NCI-H146 treated with DMSO at 0.1 percent for 48 hours (cell line): ENCODE data around the gene CCL13.
"Not testable (repeated sequence)": the region's sequence is repeated elsewhere in the genome, so short reads cannot be mapped to it uniquely, and the experiment has no call there.

Source experiments
- DNase-seq: peaks from one replicate; lab custom pipeline; 2025; ENCODE audit not compliant: unreplicated experiment; lab: John Stamatoyannopoulos, UW

The CCL13 gene

GRCh38 chr17:34356194-34356593 is at the start of gene CCL13:
TSS of gene CCL13 (plus strand) at chr17:34356480. CDS start at chr17:34356527, 47 bp downstream.
- no peak for DNase-seq

DNA sequence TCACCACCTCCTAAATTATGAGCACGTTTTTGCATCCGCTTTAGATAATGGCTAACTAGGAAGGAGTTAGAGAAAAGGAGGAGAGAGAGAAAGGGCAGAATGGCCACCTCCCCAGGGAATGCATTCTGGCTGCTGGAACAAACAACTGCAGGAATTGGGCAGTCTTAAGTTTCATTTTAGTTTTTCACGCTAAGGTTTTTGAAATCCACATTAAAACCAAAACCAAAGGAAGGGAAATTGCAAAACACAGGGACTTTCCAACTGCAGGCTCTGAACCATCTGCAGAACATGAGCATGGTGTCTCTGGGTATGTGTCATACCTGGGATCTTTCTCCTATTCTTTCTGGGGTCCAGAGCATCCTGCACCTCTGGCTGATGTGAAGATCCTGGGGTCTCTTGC is 49.2 kb upstream of the CCL13 start:
- DNase-seq = no peak

- no peak for DNase-seq
Observed at GRCh38 chr17:34308371-34308770, 47.9 kb upstream of the CCL13 start.

- DNase-seq = no peak
Observed at GRCh38 chr17:34311291-34311690, 45.0 kb upstream of the CCL13 start.

- no peak for DNase-seq
Observed at GRCh38 chr17:34312080-34312479, 44.2 kb upstream of the CCL13 start.

GRCh38 chr17:34313164-34313563 is 43.1 kb upstream of the CCL13 start:
- DNase-seq = no peak

DNA sequence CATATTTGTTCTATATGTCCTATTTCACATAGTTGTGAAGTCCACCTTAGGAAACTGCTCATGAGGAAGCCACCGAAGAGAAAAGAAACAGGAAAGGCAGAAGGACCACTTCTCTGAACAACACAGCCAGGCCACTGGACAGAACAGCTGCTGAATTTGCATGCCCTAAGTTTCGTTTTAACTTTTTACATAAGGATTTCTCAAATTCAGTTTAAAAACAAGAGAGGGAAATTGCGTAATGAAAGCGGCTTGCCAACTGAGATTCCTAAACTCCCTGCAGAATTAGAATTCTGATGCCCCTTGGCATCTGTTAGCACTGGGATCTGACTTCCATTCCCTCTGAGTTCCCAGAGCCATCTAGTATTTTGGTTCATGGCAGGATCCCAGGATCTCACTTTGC is 42.0 kb upstream of the CCL13 start:
- no peak for DNase-seq

- no peak for DNase-seq
Observed at GRCh38 chr17:34318474-34318873, 37.8 kb upstream of the CCL13 start.

- no peak for DNase-seq
Observed at GRCh38 chr17:34319039-34319483, 37.2 kb upstream of the CCL13 start, which contains the start of gene CCL8. TSS of gene CCL8 (plus strand) at chr17:34319435. CDS start at chr17:34319502, 67 bp downstream.

GRCh38 chr17:34321964-34322363 is 34.3 kb upstream of the CCL13 start:
- DNase-seq = no peak

DNA sequence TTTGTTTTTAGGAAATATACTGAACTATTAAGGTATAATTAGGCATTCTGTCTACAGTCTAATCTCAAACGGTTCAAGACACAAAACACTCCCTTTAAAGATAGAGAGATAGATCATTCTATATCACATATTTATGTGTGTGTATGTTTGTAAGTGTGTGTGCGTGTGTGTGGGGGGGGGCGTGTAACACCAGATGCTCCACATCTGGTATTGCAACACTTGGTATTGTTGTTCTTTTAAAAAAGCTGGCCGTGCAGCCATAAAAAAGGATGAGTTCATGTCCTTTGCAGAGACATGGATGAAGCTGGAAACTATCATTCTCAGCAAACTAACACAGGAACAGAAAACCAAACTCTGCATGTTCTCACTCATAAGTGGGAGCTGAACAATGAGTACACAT is 28.7 kb upstream of the CCL13 start:
- not testable (repeated sequence) for DNase-seq

DNA sequence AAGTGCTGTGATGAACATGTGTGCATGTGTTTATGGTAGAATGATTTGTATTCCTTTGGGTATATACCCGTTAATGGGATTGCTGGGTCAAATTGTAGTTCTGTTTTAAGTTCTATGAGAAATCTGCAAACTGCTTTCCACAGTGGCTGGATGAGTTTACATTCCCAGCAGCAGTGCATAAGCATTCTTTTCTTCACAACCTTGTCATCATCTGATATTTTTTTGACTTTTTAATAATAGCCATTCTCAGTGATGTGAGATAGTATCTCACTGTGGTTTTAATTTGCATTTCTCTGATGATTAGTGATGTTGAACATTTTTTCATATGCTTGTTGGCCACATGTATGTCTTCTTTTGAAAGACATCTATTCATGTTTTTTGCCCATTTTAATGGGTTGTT is 18.6 kb upstream of the CCL13 start:
- DNase-seq = no peak

GRCh38 chr17:34339138-34339770 is 17.0 kb upstream of the CCL13 start:
- DNase-seq = no peak

DNA sequence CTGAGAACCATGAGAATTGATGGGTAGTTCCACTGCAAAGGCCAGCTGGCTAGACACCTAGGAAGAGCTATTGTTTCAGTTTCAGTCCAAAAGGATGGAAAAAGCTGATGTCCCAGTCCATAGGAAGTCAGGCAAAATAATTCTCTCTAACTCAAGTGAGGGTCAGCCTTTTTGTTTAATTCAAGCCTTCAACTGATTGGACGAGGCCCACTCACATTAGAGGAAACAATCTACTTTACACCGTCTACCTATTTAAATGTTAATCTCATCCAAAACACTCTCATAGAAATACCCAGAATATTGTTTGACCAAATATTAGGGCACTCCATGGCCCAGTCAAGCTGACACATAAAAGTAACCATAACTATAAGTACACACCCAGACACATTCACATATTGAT is 14.4 kb upstream of the CCL13 start:
- DNase-seq = no peak

DNA sequence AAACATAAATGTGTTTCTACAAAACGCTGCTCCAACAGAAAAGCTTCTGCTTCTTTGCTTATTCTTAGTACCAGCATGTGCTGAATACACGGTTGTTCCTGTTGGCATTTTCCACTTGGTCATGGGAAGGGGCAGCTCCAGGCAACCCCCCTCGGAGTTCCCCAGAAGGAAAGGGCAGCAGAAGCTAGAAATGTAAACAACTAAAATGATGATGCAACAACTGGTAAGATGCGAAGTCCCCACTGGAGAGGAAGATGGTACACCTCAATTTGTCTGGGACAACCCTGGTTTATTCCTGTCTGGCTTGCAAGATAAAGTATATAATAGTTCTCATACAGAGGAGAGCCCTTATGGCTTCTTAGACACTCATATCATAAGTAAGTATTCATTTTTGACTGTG is 9.2 kb upstream of the CCL13 start:
- no peak for DNase-seq

GRCh38 chr17:34349751-34350150 is 6.5 kb upstream of the CCL13 start:
- DNase-seq = no peak

GRCh38 chr17:34351096-34351495 is 5.2 kb upstream of the CCL13 start:
- DNase-seq = no peak

DNA sequence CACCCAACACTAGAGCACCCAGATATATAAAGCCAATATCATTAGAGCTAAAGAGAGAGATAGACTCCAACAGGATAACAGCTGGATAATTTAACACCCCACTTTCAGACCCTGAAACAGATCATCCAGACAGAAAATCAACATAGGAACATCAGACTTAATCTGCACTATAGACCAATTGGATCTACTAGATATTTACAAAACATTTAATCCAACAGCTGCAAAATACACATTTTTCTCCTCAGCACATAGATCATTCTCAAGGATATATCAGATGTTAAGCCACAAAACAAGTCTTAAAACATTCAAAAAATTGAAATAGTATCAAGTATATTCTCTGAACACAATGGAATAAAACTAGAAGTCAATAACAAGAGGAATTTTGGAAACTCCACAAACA is 4.1 kb upstream of the CCL13 start:
- no peak for DNase-seq

DNA sequence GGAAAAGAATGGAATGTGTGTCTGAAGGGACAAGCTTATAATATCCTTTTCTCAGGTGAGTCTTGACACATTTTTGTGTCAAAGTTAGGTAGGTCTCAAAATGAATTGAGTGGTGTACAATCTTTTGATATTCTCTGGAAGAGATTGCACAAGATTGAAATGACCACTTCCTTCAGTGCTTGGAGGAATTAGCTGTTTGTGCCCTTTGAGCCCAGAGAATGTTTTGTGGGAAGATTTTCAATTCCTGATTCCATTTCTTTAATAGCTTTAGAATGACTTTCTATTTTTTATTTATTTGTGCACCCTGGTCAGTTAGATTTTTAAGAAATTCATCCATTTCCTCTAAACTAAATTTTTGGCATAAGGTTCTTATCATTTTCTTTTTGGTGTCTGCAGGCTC is 1.6 kb upstream of the CCL13 start:
- DNase-seq = no peak

- no peak for DNase-seq
Observed at GRCh38 chr17:34357398-34357797, 1.1 kb downstream of the CCL13 start.

- no peak for DNase-seq
Observed at GRCh38 chr17:34358631-34359030, 2.4 kb downstream of the CCL13 start.

- no peak for DNase-seq
Observed at GRCh38 chr17:34360601-34361270, 4.5 kb downstream of the CCL13 start.
